IPS-18a (cell line): ENCODE results near the gene PIK3CB.

Source experiments
- H3K27ac ChIP-seq: one replicate; pipeline ENCODE4 v1.5.1; 2013; ENCODE audit warnings: low read length
- H3K27me3 ChIP-seq: one replicate; pipeline ENCODE4 v1.6.1; 2013; ENCODE audit warnings: mild to moderate bottlenecking, low read length; ENCODE audit not compliant: control insufficient read depth, insufficient read depth
- H3K36me3 ChIP-seq: one replicate; pipeline ENCODE4 v1.6.1; 2013; ENCODE audit warnings: low read depth, low read length; ENCODE audit not compliant: control insufficient read depth
- H3K4me1 ChIP-seq: one replicate; pipeline ENCODE4 v1.6.1; 2013; ENCODE audit warnings: low read depth, low read length; ENCODE audit not compliant: control insufficient read depth
- H3K4me3 ChIP-seq: one replicate; pipeline ENCODE4 v1.5.1; 2013; ENCODE audit warnings: low read length
- H3K9ac ChIP-seq: one replicate; pipeline ENCODE4 v1.6.1; 2013; ENCODE audit warnings: mild to moderate bottlenecking, low read length, moderate library complexity
- H3K9me3 ChIP-seq: one replicate; pipeline ENCODE4 v1.6.1; 2013; ENCODE audit warnings: low read depth, low read length; ENCODE audit not compliant: control insufficient read depth

The PIK3CB gene

DNA sequence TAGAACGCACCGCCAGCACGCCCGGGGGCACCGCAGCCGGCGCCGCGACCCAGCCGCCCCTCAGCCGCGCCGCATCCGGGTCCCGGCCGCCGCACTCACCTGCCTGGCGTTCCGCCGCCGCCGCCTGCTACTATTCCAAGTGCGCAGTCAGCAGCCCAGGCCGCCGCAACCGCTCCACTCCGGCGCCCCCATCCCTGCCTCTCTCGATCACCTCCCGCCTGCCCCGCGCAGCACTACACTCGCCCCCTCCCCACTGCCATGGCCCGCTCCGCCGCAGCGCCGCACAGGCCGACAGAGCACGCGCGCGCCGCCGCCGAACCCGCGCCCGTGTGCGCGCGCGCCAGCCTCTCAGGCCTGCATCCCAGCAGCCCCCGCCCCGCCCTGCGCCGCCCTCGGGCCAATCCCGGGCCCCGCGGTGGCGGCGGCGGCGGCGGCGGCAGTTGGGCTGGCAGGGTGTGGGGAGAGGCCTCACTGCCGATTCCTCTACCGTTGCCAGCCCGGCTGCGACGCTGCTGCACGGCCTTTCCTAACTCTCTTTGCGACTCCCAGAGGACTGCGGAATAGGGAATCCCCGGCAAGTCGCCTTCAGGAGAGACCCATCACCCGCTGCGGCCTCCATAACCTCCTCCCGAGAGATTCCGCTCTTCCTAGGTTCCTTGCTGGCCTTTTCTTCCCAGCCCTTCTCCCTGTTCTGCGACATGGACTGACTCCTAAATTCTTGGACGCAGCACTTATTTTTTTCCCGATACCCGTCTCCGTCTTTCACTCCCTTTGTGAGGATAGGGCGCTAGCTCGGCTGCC, at the start of gene PIK3CB:
TSS of gene PIK3CB (minus strand) at position 333 of the 801 bp plus-strand sequence. CDS start 75,585 bp downstream, outside the sequence.
- Histone ChIP-seq H3K9ac (peak within 1 kb of the TSS; percentile 88), H3K4me1 (peaks cover 13% of the 10 kb centered on the region), H3K27me3 (no peaks in the 10 kb centered on the region)

DNA sequence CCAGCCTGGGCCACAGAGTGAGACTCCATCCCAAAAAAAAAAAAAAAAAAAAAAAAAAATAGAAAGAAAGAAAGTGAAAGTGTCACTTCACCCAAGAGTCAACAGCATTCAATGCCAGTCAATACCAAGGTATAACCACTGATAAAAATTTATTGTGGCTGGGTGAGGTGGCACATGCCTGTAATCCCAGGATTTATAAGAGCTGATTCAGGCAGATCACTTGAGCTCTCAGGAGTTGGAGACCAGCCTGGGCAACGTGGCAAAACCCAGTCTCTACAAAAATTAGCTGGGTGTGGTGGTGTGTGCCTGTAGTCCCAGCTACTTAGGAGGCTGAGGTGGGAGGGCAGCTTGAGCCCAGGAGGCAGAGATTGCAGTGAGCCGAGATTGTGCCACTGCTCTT, 46.5 kb upstream of the PIK3CB start:
- Histone ChIP-seq H3K9me3 (no peaks in the 10 kb centered on the region), H3K36me3 (no peaks in the 10 kb centered on the region), H3K27me3 (no peaks in the 10 kb centered on the region), H3K9ac (no peak overlapping the region), H3K4me3 (no peak overlapping the region), H3K4me1 (no peaks in the 10 kb centered on the region), H3K27ac (no peak overlapping the region)

More for the DNA sequence above, at the start of gene PIK3CB:
- peak within 1 kb of the TSS; percentile 96 for H3K27ac ChIP-seq
- no peaks in the 10 kb centered on the region for H3K36me3 ChIP-seq
- peak within 1 kb of the TSS; percentile 89 for H3K4me3 ChIP-seq
- no peaks in the 10 kb centered on the region for H3K9me3 ChIP-seq

DNA sequence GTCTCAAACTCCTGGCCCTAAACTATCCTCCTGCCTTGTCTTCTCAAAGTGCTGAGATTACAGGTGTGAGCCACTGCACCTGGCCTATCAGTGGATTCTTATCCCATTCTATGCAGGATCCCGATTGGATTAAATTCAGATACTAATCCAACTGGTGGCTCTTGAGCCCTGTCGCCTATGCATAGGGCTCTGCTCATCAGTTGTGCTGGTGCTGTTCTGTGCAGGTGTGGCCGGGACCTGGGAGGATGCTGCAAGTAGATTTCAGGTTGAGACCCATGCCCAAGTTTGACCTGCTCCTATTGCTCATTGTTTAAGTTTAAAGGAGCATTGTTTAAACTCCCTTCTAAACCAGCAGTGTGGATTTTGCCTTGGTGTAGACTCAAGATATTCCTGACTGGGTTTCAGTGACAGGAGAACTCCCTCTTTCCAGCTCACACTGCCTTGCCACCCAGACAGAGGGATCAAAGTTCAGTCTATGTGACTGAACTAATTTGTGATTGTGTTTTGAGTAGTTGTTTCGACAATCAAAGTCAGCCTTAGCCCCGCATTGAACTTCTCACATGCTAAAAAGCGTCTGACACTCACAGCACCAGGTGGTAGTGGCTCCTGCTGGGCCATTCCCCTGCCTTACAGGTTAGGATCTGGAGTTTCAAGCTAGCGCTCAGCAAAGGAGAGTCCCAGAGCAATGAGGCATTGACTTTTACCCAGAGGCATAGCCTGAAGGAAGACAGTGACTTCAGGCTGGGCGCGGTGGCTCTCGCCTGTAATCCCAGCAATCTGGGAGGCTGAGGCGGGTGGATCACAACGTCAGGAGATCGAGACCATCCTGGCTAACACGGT, 45.0 kb upstream of the PIK3CB start:
- H3K9ac ChIP-seq = no peak overlapping the region
- no peaks in the 10 kb centered on the region for H3K27me3 ChIP-seq
- H3K4me3 ChIP-seq = no peak overlapping the region
- no peak overlapping the region for H3K27ac ChIP-seq
- no peaks in the 10 kb centered on the region for H3K36me3 ChIP-seq
- H3K9me3 ChIP-seq = no peaks in the 10 kb centered on the region
- H3K4me1 ChIP-seq = no peaks in the 10 kb centered on the region

DNA sequence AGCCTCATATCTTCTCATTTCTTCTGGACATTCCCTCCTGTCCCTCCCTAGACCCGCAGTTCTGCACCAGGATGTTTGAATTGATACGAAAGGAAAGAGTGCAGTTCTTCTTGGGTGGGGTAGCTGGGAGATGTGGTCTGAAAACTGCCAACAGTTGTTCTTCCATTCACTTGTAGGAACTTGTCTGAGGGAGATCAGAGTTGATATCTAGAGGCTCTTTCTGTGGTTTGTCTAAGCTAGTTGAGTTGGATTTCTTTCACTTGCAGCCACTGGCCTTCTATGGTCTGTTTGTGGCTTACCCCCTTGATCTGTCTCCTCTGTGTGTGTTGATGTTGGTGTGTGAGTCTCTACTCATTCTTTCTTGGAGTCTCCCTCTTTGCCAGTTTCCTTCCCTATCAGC, 42.5 kb upstream of the PIK3CB start:
- H3K4me3 ChIP-seq = no peak overlapping the region
- no peaks in the 10 kb centered on the region for H3K9me3 ChIP-seq
- no peaks in the 10 kb centered on the region for H3K27me3 ChIP-seq
- H3K4me1 ChIP-seq = no peaks in the 10 kb centered on the region
- H3K9ac ChIP-seq = no peak overlapping the region
- H3K36me3 ChIP-seq = no peaks in the 10 kb centered on the region
- H3K27ac ChIP-seq = no peak overlapping the region

DNA sequence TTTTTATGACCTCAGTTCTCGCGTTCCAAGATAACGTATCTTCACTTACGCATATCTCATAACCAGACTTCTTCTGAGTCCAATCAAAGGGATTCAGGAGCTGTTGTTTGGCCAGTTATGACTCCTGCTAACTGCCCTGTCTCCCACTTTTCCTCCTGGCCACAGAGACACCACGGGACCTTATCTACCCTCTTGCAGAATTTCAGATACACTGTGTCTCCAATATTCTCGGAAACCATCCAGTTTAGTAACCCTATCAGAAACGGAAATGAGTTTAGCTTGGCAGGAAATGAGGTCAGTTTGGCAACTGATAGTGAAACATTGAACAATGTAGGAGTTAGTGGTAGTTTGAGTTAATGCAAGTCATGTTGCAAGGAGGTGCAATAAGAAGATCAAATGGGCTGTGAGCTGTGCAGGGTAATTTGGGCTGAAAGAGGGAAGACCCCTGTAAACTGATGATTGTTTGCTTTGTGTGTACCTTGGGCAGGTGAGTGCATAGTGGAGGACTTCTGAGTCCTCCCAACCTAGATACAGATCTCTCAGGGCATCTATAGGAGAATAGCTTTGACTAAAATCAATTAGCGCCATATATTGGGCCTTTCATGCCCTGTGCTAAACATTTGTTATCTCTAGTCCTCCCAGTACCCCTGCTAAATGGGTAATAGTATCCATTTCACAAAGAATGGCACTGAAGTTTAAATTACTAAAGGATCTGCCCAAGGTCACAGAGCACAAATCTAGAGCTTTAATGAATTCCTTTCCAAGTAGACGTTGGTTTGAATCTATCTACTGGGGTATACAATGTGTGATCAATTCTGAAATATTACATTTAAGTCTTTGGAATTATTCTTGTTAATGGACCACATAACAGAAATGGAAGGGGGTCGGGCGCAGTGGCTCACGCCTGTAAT, 41.3 kb upstream of the PIK3CB start:
- no peaks in the 10 kb centered on the region for H3K36me3 ChIP-seq
- no peak overlapping the region for H3K4me3 ChIP-seq
- H3K9me3 ChIP-seq = no peaks in the 10 kb centered on the region
- H3K27ac ChIP-seq = no peak overlapping the region
- no peak overlapping the region for H3K9ac ChIP-seq
- H3K4me1 ChIP-seq = no peaks in the 10 kb centered on the region
- no peaks in the 10 kb centered on the region for H3K27me3 ChIP-seq

DNA sequence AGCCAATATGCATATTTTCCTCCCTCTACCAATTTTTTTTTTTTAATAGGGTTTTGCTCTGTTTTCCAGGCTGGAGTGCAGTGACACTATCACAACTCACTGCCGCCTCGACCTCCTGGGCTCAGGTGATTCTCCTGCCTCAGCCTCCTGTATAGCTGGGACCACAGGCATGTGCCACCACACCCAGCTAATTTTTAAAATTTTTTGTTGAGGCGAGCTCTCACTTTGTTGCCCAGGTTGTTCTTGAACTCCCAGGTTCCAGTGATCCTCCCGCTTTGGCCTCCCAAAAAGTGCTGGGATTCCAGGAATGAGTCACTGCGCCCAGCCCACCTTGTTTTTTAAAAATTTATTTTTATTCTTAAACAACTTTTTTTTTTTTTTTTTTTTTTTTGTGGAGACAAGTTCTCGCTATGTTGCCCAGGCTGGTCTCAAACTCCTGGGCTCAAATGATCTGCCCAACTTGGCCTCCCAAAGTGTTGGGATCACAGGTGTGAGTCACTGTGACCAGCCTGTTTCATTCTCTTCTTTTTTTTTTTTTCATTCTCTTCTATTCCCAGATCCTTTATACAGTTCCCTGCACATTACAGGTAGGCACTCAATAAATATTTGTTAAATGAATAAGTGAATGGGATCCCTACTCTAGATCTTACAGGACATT, 40.5 kb upstream of the PIK3CB start:
- no peak overlapping the region for H3K4me3 ChIP-seq
- H3K4me1 ChIP-seq = no peaks in the 10 kb centered on the region
- no peaks in the 10 kb centered on the region for H3K9me3 ChIP-seq
- no peaks in the 10 kb centered on the region for H3K27me3 ChIP-seq
- H3K36me3 ChIP-seq = no peaks in the 10 kb centered on the region
- H3K9ac ChIP-seq = no peak overlapping the region
- no peak overlapping the region for H3K27ac ChIP-seq

DNA sequence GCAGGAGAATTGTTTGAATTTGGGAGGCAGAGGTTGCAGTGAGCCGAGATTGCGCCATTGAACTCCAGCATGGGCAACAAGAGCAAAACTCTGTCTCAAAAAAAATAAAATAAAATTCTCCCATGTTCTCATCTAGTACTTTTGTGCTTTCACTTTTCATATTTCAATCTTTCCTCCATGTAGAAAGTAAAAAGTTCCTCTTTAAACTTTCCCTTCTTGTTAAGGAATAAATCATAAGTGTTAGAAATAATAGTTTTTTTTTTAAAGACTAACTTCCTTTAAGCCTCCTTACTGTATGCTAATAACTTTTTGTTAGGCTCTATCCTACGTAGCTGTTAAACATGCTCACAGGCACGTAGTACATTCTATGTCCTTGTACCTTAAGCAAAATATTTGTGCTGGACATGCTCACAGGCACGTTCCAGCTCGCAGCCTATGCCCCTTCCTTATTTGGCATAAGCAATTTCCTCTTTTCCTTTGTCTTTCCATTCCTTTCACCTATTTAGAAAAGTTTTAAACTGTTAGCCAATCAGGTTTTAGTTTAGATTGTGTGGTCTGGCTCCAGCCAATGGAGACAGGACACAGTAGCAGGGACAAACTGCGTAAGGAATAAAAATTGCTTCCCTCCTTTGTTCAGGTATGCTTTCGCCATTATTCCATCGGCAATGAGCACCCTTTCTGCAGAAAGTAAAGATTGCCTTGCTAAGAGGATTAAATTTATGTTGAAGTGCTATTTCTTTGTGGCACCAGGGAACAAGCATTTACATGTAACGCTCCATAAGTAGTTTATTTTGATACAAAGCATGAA, 38.9 kb upstream of the PIK3CB start:
- Histone ChIP-seq H3K27me3 (no peaks in the 10 kb centered on the region), H3K36me3 (no peaks in the 10 kb centered on the region), H3K9ac (no peak overlapping the region), H3K9me3 (no peaks in the 10 kb centered on the region), H3K27ac (no peak overlapping the region), H3K4me3 (no peak overlapping the region), H3K4me1 (no peaks in the 10 kb centered on the region)

DNA sequence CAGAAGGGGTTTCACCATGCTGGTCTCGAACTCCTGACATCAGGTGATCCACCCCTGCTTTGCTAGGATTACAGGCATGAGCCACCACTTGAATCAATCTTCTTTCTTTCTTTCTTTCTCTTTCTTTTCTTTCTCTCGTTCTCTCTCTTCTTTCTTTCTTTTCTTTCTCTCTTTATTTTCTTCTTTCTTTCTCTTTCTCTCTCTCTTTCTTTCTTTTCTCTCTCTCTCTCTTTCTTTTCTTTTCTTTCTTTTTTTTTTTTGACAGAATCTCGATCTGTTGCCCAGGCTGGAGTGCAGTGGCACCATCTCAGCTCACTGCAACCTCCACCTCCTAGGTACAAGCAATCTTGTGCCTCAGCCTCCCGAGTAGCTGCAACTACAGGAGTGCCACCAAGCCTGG, 37.9 kb upstream of the PIK3CB start:
- Histone ChIP-seq H3K4me1 (no peaks in the 10 kb centered on the region), H3K4me3 (no peak overlapping the region), H3K9ac (no peak overlapping the region), H3K9me3 (no peaks in the 10 kb centered on the region), H3K27ac (no peak overlapping the region), H3K27me3 (no peaks in the 10 kb centered on the region), H3K36me3 (no peaks in the 10 kb centered on the region)

DNA sequence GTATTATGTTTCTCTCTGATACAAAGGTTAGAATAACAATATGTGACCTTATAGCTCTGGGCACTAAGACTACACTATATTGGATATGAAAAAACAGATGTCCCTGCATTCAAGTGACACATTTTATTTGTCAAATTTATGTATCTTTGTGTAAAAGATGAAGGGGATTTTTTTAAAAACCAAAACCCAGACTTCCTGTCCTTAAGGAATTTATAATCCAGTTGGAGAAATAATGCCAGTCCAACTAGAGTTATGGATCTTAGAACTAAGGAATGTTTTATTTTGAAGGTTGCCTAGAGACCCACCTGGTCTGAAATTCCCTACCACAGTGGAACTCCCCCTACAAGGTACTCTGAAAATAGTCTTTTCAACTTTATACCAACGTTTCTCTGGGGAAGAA, 33.3 kb upstream of the PIK3CB start:
- Histone ChIP-seq H3K36me3 (no peaks in the 10 kb centered on the region), H3K9ac (no peak overlapping the region), H3K9me3 (no peaks in the 10 kb centered on the region), H3K4me1 (peaks cover 8% of the 10 kb centered on the region), H3K27ac (no peak overlapping the region), H3K4me3 (no peak overlapping the region), H3K27me3 (no peaks in the 10 kb centered on the region)

DNA sequence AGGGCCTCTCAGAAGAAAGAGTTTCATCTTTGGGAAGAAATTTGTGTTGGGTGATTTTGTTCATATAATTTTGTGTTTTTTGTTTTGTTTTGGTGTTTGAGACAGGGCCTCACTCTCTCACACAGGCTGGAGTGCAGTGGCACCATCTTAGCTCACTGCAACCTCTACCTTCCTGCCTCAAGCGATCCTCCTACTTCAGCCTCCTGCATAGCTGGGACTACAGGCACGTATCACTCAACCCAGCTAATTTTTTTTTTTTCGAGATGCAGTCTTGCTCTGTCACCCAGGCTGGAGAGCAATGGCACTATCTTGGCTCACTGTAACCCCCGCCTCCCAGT, 29.0 kb upstream of the PIK3CB start:
- no peaks in the 10 kb centered on the region for H3K9me3 ChIP-seq
- no peak overlapping the region for H3K4me3 ChIP-seq
- peak overlapping the region; percentile 31 for H3K27ac ChIP-seq
- H3K27me3 ChIP-seq = no peaks in the 10 kb centered on the region
- H3K4me1 ChIP-seq = peaks cover 31% of the 10 kb centered on the region
- H3K36me3 ChIP-seq = no peaks in the 10 kb centered on the region
- H3K9ac ChIP-seq = peak overlapping the region; percentile 0
